NCI-H2196 treated with DMSO at 0.1 percent for 48 hours (cell line): ENCODE data around the gene SMIM41.

Experiments
- DNase-seq: peaks from one replicate; lab custom pipeline; 2025; ENCODE audit not compliant: unreplicated experiment; lab: John Stamatoyannopoulos, UW

The SMIM41 gene

GRCh38 chr12:52063082-52063924, 16.2 kb upstream of the SMIM41 start:
- no peak for DNase-seq

- no peak for DNase-seq
These were observed 15.4 kb upstream of the SMIM41 start for GRCh38 chr12:52063981-52064649.

- no peak for DNase-seq
These were observed 13.0 kb upstream of the SMIM41 start for GRCh38 chr12:52066346-52067080.

GRCh38 chr12:52067081-52067374, 12.5 kb upstream of the SMIM41 start:
- no peak for DNase-seq

- DNase-seq = peak; percentile 81
These were observed 9.9 kb upstream of the SMIM41 start, which contains the start of gene ATG101 for GRCh38 chr12:52069327-52070184. Gene ATG101 (plus strand): TSS chr12:52069978. CDS start chr12:52073651, 3,673 bp downstream.

- DNase-seq = no peak
These were observed 9.1 kb upstream of the SMIM41 start for GRCh38 chr12:52070185-52070925.

- peak; percentile 70 for DNase-seq
These were observed 5.7 kb upstream of the SMIM41 start for GRCh38 chr12:52073531-52074381.

GRCh38 chr12:52074971-52075724, 4.4 kb upstream of the SMIM41 start:
- DNase-seq = no peak

- no peak for DNase-seq
These were observed 2.7 kb upstream of the SMIM41 start for GRCh38 chr12:52076811-52077210.

GRCh38 chr12:52078276-52078675, 1.2 kb upstream of the SMIM41 start:
- DNase-seq = no peak

GRCh38 chr12:52080403-52081251, 1.1 kb downstream of the SMIM41 start:
- no peak for DNase-seq

GRCh38 chr12:52081263-52081733, 1.8 kb downstream of the SMIM41 start:
- peak; percentile 68 for DNase-seq

GRCh38 chr12:52082026-52082668, 2.6 kb downstream of the SMIM41 start:
- no peak for DNase-seq

- DNase-seq = no peak
These were observed 3.1 kb downstream of the SMIM41 start for GRCh38 chr12:52082669-52082987.

GRCh38 chr12:52082988-52083637, 3.6 kb downstream of the SMIM41 start:
- peak; percentile 42 for DNase-seq

GRCh38 chr12:52083638-52083996, 4.1 kb downstream of the SMIM41 start:
- DNase-seq = no peak
